Loucy (cell line): Measurements from ENCODE around the gene SLC22A23.

Experiments used
- H2AFZ ChIP-seq: fragments of 200-600 bp; sonication (generic); 2 replicates; pipeline ENCODE4 v1.6.0; 2016; ENCODE audit warnings: antibody characterized with exemption, mild to moderate bottlenecking, low read length, moderate library complexity
- H3F3A ChIP-seq: fragments of 200-600 bp; 2 replicates; pipeline ENCODE4 v1.6.0; 2016; ENCODE audit warnings: antibody characterized with exemption, low read depth, mild to moderate bottlenecking
- H3K27me3 ChIP-seq: fragments of 200-600 bp; sonication (generic); 2 replicates; pipeline ENCODE4 v1.6.1; 2014; ENCODE audit warnings: low read length, mild to moderate bottlenecking; ENCODE audit not compliant: insufficient read depth, poor library complexity, severe bottlenecking
- H3K36me3 ChIP-seq: fragments of 200-600 bp; sonication (generic); 2 replicates; pipeline ENCODE4 v1.6.1; 2016; ENCODE audit warnings: low read length; ENCODE audit not compliant: insufficient read depth
- H3K4me1 ChIP-seq: fragments of 200-600 bp; sonication (generic); 2 replicates; pipeline ENCODE4 v1.5.1; 2014; ENCODE audit warnings: low read length, mild to moderate bottlenecking; ENCODE audit not compliant: insufficient read depth, poor library complexity, severe bottlenecking
- H3K4me2 ChIP-seq: fragments of 200-600 bp; sonication (generic); 2 replicates; pipeline ENCODE4 v1.6.0; 2014; ENCODE audit warnings: antibody characterized with exemption, low read length, low read depth, mild to moderate bottlenecking; ENCODE audit not compliant: poor library complexity, severe bottlenecking
- H3K4me3 ChIP-seq: fragments of 200-600 bp; sonication (generic); 2 replicates; pipeline ENCODE4 v1.5.1; 2014; ENCODE audit warnings: low read length, mild to moderate bottlenecking, mixed read lengths; ENCODE audit not compliant: poor library complexity, severe bottlenecking
- H3K79me2 ChIP-seq: fragments of 200-600 bp; sonication (generic); 2 replicates; pipeline ENCODE4 v1.6.1; 2014; ENCODE audit warnings: low read length; ENCODE audit not compliant: insufficient read depth
- H3K9ac ChIP-seq: fragments of 200-600 bp; sonication (generic); 2 replicates; pipeline ENCODE4 v1.6.0; 2014; ENCODE audit warnings: mild to moderate bottlenecking, low read depth, low read length, moderate library complexity; ENCODE audit not compliant: poor library complexity, severe bottlenecking
- H3K9me2 ChIP-seq: fragments of 200-600 bp; sonication (generic); replicated peaks from 2 replicates; pipeline ENCODE4 v1.6.1; 2016; ENCODE audit warnings: low read depth, low read length, mixed read lengths
- H3K9me3 ChIP-seq: fragments of 200-600 bp; sonication (generic); 2 replicates; pipeline ENCODE4 v1.6.1; 2014; ENCODE audit warnings: mild to moderate bottlenecking, antibody characterized with exemption, low read length, low read depth; ENCODE audit not compliant: insufficient read depth
- H4K20me1 ChIP-seq: fragments of 200-600 bp; sonication (generic); 2 replicates; pipeline ENCODE4 v1.6.0; 2014; ENCODE audit warnings: antibody characterized with exemption, low read length, mild to moderate bottlenecking; ENCODE audit not compliant: insufficient read depth, poor library complexity, severe bottlenecking
- EZH2phosphoT487 ChIP-seq: fragments of 200-600 bp; IDR thresholded peaks from 2 replicates; pipeline ENCODE4 v1.6.1; 2018; ENCODE audit warnings: antibody characterized with exemption, mild to moderate bottlenecking, moderate library complexity, borderline replicate concordance
- TF ChIP-seq, protein P1 (sequence below): fragments of 200-600 bp; sonication (generic); conservative IDR thresholded peaks from 2 replicates; pipeline ENCODE4 v1.5.1; 2014; ENCODE audit warnings: mild to moderate bottlenecking, antibody characterized with exemption, low read length

Gene SLC22A23

DNA sequence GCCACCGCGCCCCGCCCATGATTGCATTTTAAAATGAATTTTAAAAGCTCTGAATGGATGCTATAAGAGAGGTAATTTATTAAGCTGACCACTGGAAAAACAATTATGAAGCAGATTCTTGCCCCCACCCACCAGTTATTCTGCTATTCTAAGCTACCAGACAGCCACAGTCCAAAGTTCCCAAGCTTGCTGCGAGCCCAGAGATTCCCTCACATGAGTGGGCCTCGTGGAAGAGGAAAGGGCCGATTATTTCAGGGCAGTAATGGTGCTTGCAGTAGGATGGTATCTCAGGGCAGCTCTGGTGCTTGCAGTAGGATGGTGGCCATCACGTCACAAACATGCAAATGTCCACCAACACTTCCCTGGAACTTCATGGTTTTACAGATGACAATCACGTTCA, 56.7 kb downstream of the SLC22A23 start:
- Histone ChIP-seq H3K27me3 (no peaks in the 10 kb centered on the region), H3K4me1 (no peaks in the 10 kb centered on the region), H3K79me2 (no peaks in the 10 kb centered on the region), H3K4me3 (no peak overlapping the region), H3K9ac (no peak overlapping the region), H4K20me1 (no peaks in the 10 kb centered on the region), H3K9me3 (no peaks in the 10 kb centered on the region), H2AFZ (no peak overlapping the region), H3K4me2 (no peak overlapping the region), H3K9me2 (no peaks in the 10 kb centered on the region), H3K36me3 (no peaks in the 10 kb centered on the region), H3F3A (no peaks in the 10 kb centered on the region)
- TF ChIP-seq, protein P1, sequence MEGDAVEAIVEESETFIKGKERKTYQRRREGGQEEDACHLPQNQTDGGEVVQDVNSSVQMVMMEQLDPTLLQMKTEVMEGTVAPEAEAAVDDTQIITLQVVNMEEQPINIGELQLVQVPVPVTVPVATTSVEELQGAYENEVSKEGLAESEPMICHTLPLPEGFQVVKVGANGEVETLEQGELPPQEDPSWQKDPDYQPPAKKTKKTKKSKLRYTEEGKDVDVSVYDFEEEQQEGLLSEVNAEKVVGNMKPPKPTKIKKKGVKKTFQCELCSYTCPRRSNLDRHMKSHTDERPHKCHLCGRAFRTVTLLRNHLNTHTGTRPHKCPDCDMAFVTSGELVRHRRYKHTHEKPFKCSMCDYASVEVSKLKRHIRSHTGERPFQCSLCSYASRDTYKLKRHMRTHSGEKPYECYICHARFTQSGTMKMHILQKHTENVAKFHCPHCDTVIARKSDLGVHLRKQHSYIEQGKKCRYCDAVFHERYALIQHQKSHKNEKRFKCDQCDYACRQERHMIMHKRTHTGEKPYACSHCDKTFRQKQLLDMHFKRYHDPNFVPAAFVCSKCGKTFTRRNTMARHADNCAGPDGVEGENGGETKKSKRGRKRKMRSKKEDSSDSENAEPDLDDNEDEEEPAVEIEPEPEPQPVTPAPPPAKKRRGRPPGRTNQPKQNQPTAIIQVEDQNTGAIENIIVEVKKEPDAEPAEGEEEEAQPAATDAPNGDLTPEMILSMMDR = no peak
- no peak for TF ChIP-seq EZH2phosphoT487

- no peaks in the 10 kb centered on the region for H3K36me3 ChIP-seq
- H3K4me2 ChIP-seq = no peak overlapping the region
- H3F3A ChIP-seq = no peaks in the 10 kb centered on the region
- no peak overlapping the region for H3K4me3 ChIP-seq
- no peaks in the 10 kb centered on the region for H3K79me2 ChIP-seq
- no peaks in the 10 kb centered on the region for H4K20me1 ChIP-seq
- no peak overlapping the region for H2AFZ ChIP-seq
- H3K27me3 ChIP-seq = no peaks in the 10 kb centered on the region
- no peak for TF ChIP-seq EZH2phosphoT487
- TF ChIP-seq, protein P1 = no peak
- no peaks in the 10 kb centered on the region for H3K4me1 ChIP-seq
- no peak overlapping the region for H3K9ac ChIP-seq
- H3K9me3 ChIP-seq = no peaks in the 10 kb centered on the region
- H3K9me2 ChIP-seq = no peaks in the 10 kb centered on the region
Observed at GRCh38 chr6:3398755-3399696, 57.8 kb downstream of the SLC22A23 start.

- no peaks in the 10 kb centered on the region for H3K4me1 ChIP-seq
- no peaks in the 10 kb centered on the region for H3K9me3 ChIP-seq
- no peak overlapping the region for H2AFZ ChIP-seq
- TF ChIP-seq EZH2phosphoT487 = no peak
- TF ChIP-seq, protein P1 = no peak
- no peaks in the 10 kb centered on the region for H3K79me2 ChIP-seq
- H3K9me2 ChIP-seq = no peaks in the 10 kb centered on the region
- H3K27me3 ChIP-seq = no peaks in the 10 kb centered on the region
- H3K4me2 ChIP-seq = no peak overlapping the region
- H3F3A ChIP-seq = no peaks in the 10 kb centered on the region
- no peaks in the 10 kb centered on the region for H3K36me3 ChIP-seq
- H3K4me3 ChIP-seq = no peak overlapping the region
- no peak overlapping the region for H3K9ac ChIP-seq
- no peaks in the 10 kb centered on the region for H4K20me1 ChIP-seq
Observed at GRCh38 chr6:3398165-3398562, 58.7 kb downstream of the SLC22A23 start.
